Kidney (tissue), 14 donors: ENCODE measurements around the gene MYO7A. TPM values are rescaled to one million over a fixed set of nuclear protein-coding genes. Genes with fewer than 3 reads are reported as not detected.

ENCODE experiments used
- DNase-seq, 5 donors: peaks; one replicate each; pipeline ENCODE4 v3.0.0-alpha.2; 2013 to 2020
- FAIRE-seq: peaks from 2 replicates; lab custom pipeline; 2012; peaks lifted over from hg19 to GRCh38; lab: Jason Lieb, UNC
- H3K27ac ChIP-seq, 2 donors: one replicate each; pipeline ENCODE4 v1.7.0; 2013; ENCODE audit warnings: low read depth in 2 of 2, low read length in 2 of 2, inconsistent platforms in 1 of 2
- H3K27me3 ChIP-seq: one replicate; pipeline ENCODE4 v1.7.1; 2013; ENCODE audit warnings: low read length, inconsistent platforms; ENCODE audit not compliant: control insufficient read depth, insufficient read depth
- H3K36me3 ChIP-seq, 3 donors: one replicate each; pipeline versions ENCODE4 v1.7.0 to v1.7.1; 2013; ENCODE audit warnings: low read length in 3 of 3, control low read depth in 1 of 3, inconsistent platforms in 1 of 3; ENCODE audit not compliant: insufficient read depth in 3 of 3, control insufficient read depth in 2 of 3
- H3K4me1 ChIP-seq, 3 donors: one replicate each; pipeline versions ENCODE4 v1.7.0 to v1.7.1; 2013; ENCODE audit warnings: low read length in 3 of 3, inconsistent platforms in 1 of 3, low read depth in 1 of 3; ENCODE audit not compliant: control insufficient read depth in 2 of 3, insufficient read depth in 2 of 3
- H3K4me3 ChIP-seq, 3 donors: one replicate each; pipeline versions ENCODE4 v1.7.0 to v1.8.1; 2013; ENCODE audit warnings: low read length in 3 of 3, control low read depth in 1 of 3, inconsistent platforms in 1 of 3
- H3K9ac ChIP-seq, 3 donors: one replicate each; pipeline versions ENCODE4 v1.7.0 to v1.7.1; 2013; ENCODE audit warnings: low read length in 3 of 3, control low read depth in 1 of 3, inconsistent platforms in 1 of 3
- H3K9me3 ChIP-seq, 3 donors: one replicate each; pipeline versions ENCODE4 v1.7.0 to v1.7.1; 2013; ENCODE audit warnings: low read length in 3 of 3, control low read depth in 1 of 3, inconsistent platforms in 1 of 3; ENCODE audit not compliant: control insufficient read depth in 2 of 3, insufficient read depth in 1 of 3
- intact Hi-C: fragments of 100-400 bp; cut with DNase I; formaldehyde crosslinking; loops from one replicate; pipeline ENCODE4 v1.11.1; 2022
- polyA plus RNA-seq: library from polyadenylated mRNA; stranded (reverse); fragments of 350-450 nt; fragmentation: Illumina TruSeq; extraction: RNeasy Lipid Tissue Mini Kit (QIAGEN cat#74804); gene quantifications from one replicate; pipeline ENCODE4 v1.2.3, GENCODE V29; 2014; ENCODE audit warnings: low read depth, low replicate concordance; ENCODE audit not compliant: insufficient read depth
- total RNA-seq: library from RNA; stranded (reverse); fragmentation: NEBNext Ultra II Directional; extraction: Animal tissue kit (Norgen Biotek cat#: 25700); gene quantifications from one replicate; pipeline ENCODE4 v1.2.1, GENCODE V29; 2021
- TF ChIP-seq, protein P1 (sequence below): IDR thresholded peaks from 3 replicates; pipeline ENCODE4 v1.5.1; 2012; ENCODE audit warnings: mild to moderate bottlenecking, moderate library complexity, borderline replicate concordance; ENCODE audit not compliant: insufficient read depth; ENCODE audit errors: extremely low read depth
- donor health status: control.
- donor health status: control.
- donor health status: control.
- donor health status: control.
- donor health status: control.
- donor health status: DM: yes; HTN: yes; CAD: no.
- donor health status: Normal renal cell carcinoma (clear cell type).

MYO7A gene
- total and polyA plus RNA-seq, 2 donors from 2014 or later: 6.1 to 10.7 TPM

DNA sequence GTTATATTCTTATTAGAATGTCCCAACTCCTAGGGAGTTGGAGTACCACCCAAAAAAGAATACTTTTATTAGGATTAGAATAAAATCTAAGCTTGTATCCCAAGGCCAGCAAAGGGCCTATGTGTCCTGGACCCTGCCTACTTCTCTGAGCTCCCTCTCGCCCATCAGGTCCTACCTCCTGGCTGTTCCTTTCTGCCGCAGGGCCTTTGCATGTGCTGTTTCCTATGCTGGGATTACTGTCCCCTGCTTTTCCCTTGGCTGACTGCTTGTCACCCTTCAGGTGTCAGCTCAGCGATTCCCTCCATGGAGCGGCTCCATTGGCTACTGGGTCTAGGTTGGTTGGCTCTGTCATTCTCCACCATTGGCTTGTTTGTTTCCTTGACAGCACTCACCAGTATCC, 13.4 kb downstream of the MYO7A start:
- Histone ChIP-seq H3K9me3 (no peaks in the 10 kb centered on the region), H3K27ac (no peak overlapping the region), H3K9ac (no peak overlapping the region), H3K27me3 (peaks cover 4% of the 10 kb centered on the region), H3K36me3 (no peaks in the 10 kb centered on the region), H3K4me1 (peaks cover 0 to 9% (median 5%) of the 10 kb centered on the region in 3 donors), H3K4me3 (no peak overlapping the region)
- TF ChIP-seq, protein P1, sequence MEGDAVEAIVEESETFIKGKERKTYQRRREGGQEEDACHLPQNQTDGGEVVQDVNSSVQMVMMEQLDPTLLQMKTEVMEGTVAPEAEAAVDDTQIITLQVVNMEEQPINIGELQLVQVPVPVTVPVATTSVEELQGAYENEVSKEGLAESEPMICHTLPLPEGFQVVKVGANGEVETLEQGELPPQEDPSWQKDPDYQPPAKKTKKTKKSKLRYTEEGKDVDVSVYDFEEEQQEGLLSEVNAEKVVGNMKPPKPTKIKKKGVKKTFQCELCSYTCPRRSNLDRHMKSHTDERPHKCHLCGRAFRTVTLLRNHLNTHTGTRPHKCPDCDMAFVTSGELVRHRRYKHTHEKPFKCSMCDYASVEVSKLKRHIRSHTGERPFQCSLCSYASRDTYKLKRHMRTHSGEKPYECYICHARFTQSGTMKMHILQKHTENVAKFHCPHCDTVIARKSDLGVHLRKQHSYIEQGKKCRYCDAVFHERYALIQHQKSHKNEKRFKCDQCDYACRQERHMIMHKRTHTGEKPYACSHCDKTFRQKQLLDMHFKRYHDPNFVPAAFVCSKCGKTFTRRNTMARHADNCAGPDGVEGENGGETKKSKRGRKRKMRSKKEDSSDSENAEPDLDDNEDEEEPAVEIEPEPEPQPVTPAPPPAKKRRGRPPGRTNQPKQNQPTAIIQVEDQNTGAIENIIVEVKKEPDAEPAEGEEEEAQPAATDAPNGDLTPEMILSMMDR: no peak
- intact Hi-C loops: no loop called here
- DNase-seq (peak in 1 of 5 donors; percentile 18), FAIRE-seq (no peak)

DNA sequence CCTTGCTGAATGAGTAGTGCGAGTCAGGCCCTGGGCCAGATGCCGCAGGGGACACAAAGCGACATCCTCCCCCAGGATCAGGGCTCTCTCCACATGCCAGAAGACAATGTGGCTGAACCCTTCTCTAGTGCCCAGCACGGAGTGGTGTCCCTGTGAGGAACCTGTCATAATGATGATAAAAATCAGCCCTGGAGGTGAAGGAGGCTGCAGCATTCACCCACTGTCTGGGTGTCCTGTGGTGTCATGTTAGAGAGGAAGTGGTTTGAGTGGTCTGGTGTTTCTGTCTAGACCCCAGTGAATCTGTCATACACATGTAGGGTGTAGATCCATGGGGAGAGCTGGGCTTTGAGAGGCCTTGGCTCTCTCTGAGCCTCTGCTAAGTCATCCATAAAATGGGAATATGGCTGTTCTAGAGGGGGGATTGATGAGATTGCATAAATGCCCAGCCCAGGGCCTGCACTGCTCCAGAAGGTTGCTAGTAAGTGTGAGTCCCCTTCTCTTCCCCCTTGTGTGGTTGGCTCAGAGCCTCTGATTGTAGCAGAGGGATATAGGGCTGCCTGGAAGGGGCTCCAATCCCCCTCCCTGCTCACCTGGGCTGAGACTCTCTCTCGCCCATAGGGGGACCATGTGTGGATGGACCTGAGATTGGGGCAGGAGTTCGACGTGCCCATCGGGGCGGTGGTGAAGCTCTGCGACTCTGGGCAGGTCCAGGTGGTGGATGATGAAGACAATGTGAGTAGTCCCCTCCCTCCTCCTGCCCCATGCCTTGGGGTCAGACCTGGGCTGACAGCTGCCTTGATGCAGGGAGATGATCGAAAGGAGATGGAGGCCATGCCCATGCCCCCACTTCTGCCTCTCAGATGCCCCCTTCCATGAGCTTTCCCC, 14.3 kb downstream of the MYO7A start:
- FAIRE-seq (no peak), DNase-seq (peak in 1 of 5 donors; percentile 59)
- no peak overlapping the region for H3K9ac ChIP-seq
- H3K9me3 ChIP-seq: no peaks in the 10 kb centered on the region
- H3K27me3 ChIP-seq: peaks cover 4% of the 10 kb centered on the region
- no peaks in the 10 kb centered on the region for H3K36me3 ChIP-seq
- TF ChIP-seq, protein P1: no peak
- no peak overlapping the region for H3K27ac ChIP-seq
- H3K4me1 ChIP-seq: peaks cover 0 to 8% (median 5%) of the 10 kb centered on the region in 3 donors
- intact Hi-C loops: no loop called here
- H3K4me3 ChIP-seq: no peak overlapping the region

DNA sequence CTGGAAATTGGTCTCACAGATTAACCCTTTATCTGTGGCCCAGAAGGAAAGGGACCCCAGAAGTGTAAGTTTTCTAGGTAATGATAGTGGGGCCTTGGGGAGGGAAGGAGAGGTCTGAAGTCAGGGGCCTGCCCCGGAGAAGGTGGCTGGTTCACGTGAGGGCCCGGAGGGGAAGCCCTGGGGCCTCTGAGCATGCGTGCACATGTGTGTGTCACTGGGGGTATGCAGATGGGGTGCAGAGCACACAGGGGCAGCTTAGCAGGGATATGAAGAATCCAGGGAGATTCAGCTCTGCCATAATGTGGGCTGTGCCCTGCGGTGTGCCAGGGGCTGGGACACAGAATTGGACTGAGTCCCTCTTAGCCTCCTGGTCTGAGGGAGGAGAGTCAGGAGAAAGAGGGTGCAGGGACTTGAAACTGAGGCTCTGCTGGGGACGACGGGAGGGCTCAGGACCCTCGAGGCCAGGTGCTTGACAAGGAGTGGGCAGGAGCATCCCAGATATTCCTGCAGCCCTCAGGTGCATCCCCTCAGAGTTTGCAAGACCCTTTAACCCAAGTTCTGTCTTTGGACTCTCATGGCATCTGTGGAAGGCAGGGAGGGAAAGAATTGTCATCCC, 15.5 kb downstream of the MYO7A start:
- Histone ChIP-seq H3K27ac (no peak overlapping the region), H3K9ac (no peak overlapping the region), H3K27me3 (peaks cover 4% of the 10 kb centered on the region), H3K4me3 (no peak overlapping the region), H3K4me1 (peaks cover 0 to 13% (median 5%) of the 10 kb centered on the region in 3 donors), H3K9me3 (no peaks in the 10 kb centered on the region), H3K36me3 (no peaks in the 10 kb centered on the region)
- DNase-seq (peak in 1 of 5 donors; percentile 40), FAIRE-seq (no peak)
- TF ChIP-seq, protein P1: no peak
- intact Hi-C loops: no loop called here
